Measurements from ENCODE around the gene TRAM2.

The TRAM2 gene

GRCh38 chr6:52545406-52546119 is 31.3 kb downstream of the TRAM2 start:
- Histone ChIP-seq H3K4me3 (ENCODE audit: low read length) (no peak overlapping the region), H3K9me3 (ENCODE audit: control insufficient read depth, insufficient read depth, low read length) (no peaks in the 10 kb centered on the region), H3F3A (ENCODE audit: control insufficient read depth, insufficient read depth) (no peaks in the 10 kb centered on the region), H3K4me1 (ENCODE audit: control insufficient read depth, low read length) (no peaks in the 10 kb centered on the region), H3K9me2 (replicated peaks; ENCODE audit: control insufficient read depth, low read length) (no peaks in the 10 kb centered on the region), H3K27me3 (ENCODE audit: control insufficient read depth, low read length) (no peaks in the 10 kb centered on the region), H3K4me2 (ENCODE audit: low read length) (no peak overlapping the region), H3K27ac (ENCODE audit: low read depth, low read length) (no peak overlapping the region), H3K36me3 (ENCODE audit: control insufficient read depth, low read length) (no peaks in the 10 kb centered on the region), H3K79me2 (ENCODE audit: control insufficient read depth, low read length) (no peaks in the 10 kb centered on the region), H4K20me1 (ENCODE audit: control insufficient read depth, insufficient read depth, low read depth, low read length) (no peaks in the 10 kb centered on the region)
- TF ChIP-seq, protein P1, sequence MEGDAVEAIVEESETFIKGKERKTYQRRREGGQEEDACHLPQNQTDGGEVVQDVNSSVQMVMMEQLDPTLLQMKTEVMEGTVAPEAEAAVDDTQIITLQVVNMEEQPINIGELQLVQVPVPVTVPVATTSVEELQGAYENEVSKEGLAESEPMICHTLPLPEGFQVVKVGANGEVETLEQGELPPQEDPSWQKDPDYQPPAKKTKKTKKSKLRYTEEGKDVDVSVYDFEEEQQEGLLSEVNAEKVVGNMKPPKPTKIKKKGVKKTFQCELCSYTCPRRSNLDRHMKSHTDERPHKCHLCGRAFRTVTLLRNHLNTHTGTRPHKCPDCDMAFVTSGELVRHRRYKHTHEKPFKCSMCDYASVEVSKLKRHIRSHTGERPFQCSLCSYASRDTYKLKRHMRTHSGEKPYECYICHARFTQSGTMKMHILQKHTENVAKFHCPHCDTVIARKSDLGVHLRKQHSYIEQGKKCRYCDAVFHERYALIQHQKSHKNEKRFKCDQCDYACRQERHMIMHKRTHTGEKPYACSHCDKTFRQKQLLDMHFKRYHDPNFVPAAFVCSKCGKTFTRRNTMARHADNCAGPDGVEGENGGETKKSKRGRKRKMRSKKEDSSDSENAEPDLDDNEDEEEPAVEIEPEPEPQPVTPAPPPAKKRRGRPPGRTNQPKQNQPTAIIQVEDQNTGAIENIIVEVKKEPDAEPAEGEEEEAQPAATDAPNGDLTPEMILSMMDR (IDR thresholded peaks at IDR 0.05; ENCODE audit: low read depth, low read length, poor library complexity, severe bottlenecking): no peak
- TF ChIP-seq EZH2phosphoT487 (IDR thresholded peaks at IDR 0.05; ENCODE audit: borderline replicate concordance, low read length): no peak

- no peaks in the 10 kb centered on the region for H3K9me3 ChIP-seq (ENCODE audit: control insufficient read depth, insufficient read depth, low read length)
- no peak overlapping the region for H3K27ac ChIP-seq (ENCODE audit: low read depth, low read length)
- no peaks in the 10 kb centered on the region for H3F3A ChIP-seq (ENCODE audit: control insufficient read depth, insufficient read depth)
- no peak for TF ChIP-seq EZH2phosphoT487 (IDR thresholded peaks at IDR 0.05; ENCODE audit: borderline replicate concordance, low read length)
- TF ChIP-seq, protein P1 (IDR thresholded peaks at IDR 0.05; ENCODE audit: low read depth, low read length, poor library complexity, severe bottlenecking): no peak
- H3K9me2 ChIP-seq (replicated peaks; ENCODE audit: control insufficient read depth, low read length): no peaks in the 10 kb centered on the region
- no peaks in the 10 kb centered on the region for H3K27me3 ChIP-seq (ENCODE audit: control insufficient read depth, low read length)
- no peak overlapping the region for H3K4me3 ChIP-seq (ENCODE audit: low read length)
- H3K4me1 ChIP-seq (ENCODE audit: control insufficient read depth, low read length): no peaks in the 10 kb centered on the region
- no peaks in the 10 kb centered on the region for H3K79me2 ChIP-seq (ENCODE audit: control insufficient read depth, low read length)
- no peaks in the 10 kb centered on the region for H3K36me3 ChIP-seq (ENCODE audit: control insufficient read depth, low read length)
- no peak overlapping the region for H3K4me2 ChIP-seq (ENCODE audit: low read length)
- H4K20me1 ChIP-seq (ENCODE audit: control insufficient read depth, insufficient read depth, low read depth, low read length): no peaks in the 10 kb centered on the region
Measured at GRCh38 chr6:52544602-52545405, 32.1 kb downstream of the TRAM2 start.

GRCh38 chr6:52543729-52544601 is 32.9 kb downstream of the TRAM2 start:
- no peaks in the 10 kb centered on the region for H3K79me2 ChIP-seq (ENCODE audit: control insufficient read depth, low read length)

More at GRCh38 chr6:52543729-52544601, 32.9 kb downstream of the TRAM2 start:
- H3K27me3 ChIP-seq (ENCODE audit: control insufficient read depth, low read length): no peaks in the 10 kb centered on the region
- no peak overlapping the region for H3K4me3 ChIP-seq (ENCODE audit: low read length)
- no peaks in the 10 kb centered on the region for H3K9me2 ChIP-seq (replicated peaks; ENCODE audit: control insufficient read depth, low read length)
- no peaks in the 10 kb centered on the region for H3K9me3 ChIP-seq (ENCODE audit: control insufficient read depth, insufficient read depth, low read length)
- no peak for TF ChIP-seq EZH2phosphoT487 (IDR thresholded peaks at IDR 0.05; ENCODE audit: borderline replicate concordance, low read length)
- no peak overlapping the region for H3K4me2 ChIP-seq (ENCODE audit: low read length)
- H3K4me1 ChIP-seq (ENCODE audit: control insufficient read depth, low read length): no peaks in the 10 kb centered on the region
- H3K36me3 ChIP-seq (ENCODE audit: control insufficient read depth, low read length): no peaks in the 10 kb centered on the region
- H3K27ac ChIP-seq (ENCODE audit: low read depth, low read length): no peak overlapping the region
- H3F3A ChIP-seq (ENCODE audit: control insufficient read depth, insufficient read depth): no peaks in the 10 kb centered on the region
- no peaks in the 10 kb centered on the region for H4K20me1 ChIP-seq (ENCODE audit: control insufficient read depth, insufficient read depth, low read depth, low read length)
